Right hindlimb (tissue), 1 donor: Measurements from ENCODE around the gene ABR.
"Not testable (repeated sequence)": the region's sequence is repeated elsewhere in the genome, so short reads cannot be mapped to it uniquely, and the experiment has no call there.

ENCODE experiments used
- DNase-seq: peaks from one replicate; pipeline ENCODE4 v3.0.0-alpha.2; 2018

The ABR gene

GRCh38 chr17:1004769-1005295, 174.9 kb downstream of the ABR start:
- no peak for DNase-seq

DNA sequence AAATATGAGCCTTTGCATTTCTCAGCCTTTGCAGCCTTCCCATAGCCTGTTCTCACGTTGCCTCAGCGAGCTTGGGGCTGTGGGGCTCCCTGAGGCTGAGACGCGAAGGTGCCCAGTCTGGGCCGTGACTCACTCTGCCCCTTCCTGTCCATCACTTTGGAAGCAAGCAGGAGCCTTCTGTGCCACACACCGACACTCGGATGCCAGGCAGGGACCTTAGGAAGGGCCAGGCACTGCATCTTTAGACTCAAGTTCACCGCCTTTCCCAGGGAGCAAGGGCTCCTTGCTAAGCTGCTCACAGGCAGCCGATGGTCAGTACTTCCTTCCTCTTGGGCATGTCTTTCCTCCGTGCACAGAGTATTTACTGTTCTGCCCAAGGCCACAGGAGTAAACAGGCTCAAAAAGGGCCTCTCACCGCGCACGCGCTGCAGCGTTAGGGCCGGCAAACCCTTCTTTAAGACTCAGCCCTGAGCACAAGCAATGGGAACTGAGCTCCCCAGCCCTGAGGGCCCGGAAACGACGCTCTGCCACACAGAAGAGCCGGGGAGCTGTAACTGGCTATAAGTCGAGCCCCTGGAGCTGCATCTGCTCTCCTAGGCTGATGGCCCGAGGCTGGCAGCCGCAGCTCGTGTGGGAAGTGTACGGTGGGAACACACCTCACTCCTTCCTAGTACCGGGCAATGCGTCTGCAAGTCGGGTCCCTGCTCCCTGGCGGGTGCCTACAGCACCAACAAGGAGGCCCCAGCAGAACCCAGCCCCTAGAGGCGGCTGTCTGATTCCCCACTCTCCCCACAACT, 175.6 kb downstream of the ABR start:
- no peak for DNase-seq

GRCh38 chr17:1003633-1003971, 176.2 kb downstream of the ABR start:
- no peak for DNase-seq

- DNase-seq: peak; percentile 56
Measured at GRCh38 chr17:1002771-1003555, 176.8 kb downstream of the ABR start.

GRCh38 chr17:1002412-1002753, 177.4 kb downstream of the ABR start:
- DNase-seq: peak; percentile 20

DNA sequence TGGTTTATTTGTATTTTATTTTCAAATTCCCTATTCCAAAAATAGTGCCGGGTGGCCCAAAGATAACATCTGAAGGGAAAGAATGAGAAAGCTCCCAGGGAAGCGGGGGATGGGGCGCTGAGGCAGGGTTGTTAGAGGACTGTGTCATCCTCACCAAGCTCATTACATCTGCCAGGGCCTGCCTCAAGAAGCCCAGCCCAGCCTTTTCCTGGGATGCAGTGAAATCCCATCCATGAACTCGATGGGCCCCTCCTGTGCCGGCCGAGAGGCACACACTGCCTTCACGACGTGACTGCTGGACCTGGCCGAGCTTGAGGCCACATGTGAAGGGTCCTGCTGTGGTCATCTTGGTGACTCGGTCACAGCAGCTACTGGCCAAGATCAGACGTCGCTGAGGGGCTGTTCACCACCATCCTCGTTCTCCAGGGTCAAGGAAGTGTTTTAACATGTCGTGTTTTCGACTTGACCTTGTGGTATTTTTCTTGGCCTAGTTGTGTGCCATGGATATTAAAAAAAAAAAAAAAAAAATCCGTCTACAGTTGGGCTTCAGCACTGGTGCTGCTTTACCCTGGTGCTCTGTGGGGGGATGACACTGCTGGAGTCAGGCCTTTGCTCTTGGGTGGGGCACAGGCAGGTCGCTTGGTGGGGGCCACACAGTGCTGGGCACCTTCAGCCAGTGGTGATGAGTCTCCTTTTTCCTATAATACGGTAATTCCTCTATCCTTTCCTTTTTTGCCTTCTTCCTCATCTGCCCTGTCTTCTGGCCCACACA, 178.0 kb downstream of the ABR start:
- DNase-seq: peak; percentile 25

GRCh38 chr17:1000597-1001461, 179.0 kb downstream of the ABR start:
- peak; percentile 72 for DNase-seq

- DNase-seq: no peak
Measured at GRCh38 chr17:998111-998510, 181.7 kb downstream of the ABR start.

DNA sequence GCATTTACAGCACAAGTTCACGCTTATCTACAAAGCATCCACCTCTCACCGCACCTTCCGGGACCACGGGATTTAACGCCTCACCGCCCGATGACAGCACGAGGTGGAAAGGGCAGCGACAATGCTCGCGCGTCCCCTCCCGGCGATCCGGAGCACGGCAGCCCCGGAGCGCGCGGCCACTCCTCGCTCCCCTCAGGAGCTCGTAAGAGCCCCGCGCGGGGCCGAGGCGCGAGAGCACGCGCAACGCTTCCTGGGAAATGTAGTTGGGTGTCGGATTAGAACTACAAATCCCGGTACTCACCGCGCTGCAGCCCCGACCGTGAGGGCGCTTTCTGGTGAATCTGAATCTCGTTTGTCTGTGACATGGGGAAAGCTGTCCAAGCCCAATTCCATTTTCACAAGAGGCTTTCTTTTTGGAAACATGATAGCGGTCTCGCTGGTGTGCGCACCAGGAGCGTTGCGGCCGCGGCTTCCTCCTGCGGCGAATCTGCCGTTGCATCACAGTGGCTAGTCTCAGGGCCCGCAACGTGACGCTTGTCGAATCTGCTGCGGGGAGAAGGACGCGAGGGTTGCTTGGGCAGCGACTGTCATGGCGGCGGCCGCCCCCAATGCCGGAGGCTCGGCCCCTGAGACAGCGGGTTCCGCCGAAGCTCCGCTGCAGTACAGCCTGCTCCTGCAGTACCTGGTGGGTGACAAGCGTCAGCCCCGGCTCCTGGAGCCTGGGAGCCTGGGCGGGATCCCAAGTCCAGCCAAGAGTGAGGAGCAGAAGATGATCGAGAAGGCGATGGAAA, 183.0 kb downstream of the ABR start, which contains the start of gene TIMM22:
TSS of gene TIMM22 (plus strand) at position 576 of the 791 bp plus-strand sequence. CDS start at position 590, 14 bp downstream.
- peak; percentile 96 for DNase-seq

DNA sequence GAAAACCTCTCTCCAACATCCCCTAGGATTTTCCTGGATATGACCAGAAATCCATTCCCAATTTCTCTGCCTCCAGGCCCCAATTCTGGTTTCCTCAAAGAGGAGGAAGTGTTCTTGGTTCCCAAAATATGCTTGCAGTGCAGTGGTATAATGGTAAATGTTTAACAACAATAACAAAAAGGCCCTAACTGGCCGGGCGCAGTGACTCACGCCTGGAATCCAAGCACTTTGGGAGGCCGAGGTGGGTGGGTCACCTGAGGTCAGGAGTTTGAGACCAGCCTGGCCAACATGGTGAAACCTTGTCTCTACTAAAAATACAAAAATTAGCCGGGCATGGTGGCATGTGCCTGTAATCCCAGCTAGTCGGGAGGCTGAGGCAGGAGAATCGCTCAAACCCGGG, 184.5 kb downstream of the ABR start:
- DNase-seq: not testable (repeated sequence)

GRCh38 chr17:992933-993332, 186.8 kb downstream of the ABR start:
- DNase-seq: no peak

DNA sequence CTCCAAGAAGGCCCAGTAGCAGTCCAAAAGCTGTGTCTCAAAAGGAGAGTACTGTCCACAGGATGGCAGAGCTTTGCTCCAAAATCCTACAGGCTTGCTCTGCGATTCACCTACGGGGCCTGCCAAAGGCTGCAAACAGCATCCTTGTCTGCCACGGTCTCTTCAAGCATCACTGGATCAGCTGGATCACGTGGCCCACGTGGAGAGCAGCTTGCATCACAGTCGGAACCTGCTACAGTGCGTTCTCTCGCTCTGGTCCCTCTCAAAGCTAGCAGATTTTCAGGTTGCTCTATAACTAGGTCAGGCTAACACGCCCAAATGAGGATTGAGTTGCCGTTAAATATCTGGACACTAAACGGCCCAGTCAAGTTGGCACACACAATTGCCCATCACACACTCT, 191.2 kb downstream of the ABR start:
- no peak for DNase-seq

- no peak for DNase-seq
Measured at GRCh38 chr17:987931-988330, 191.8 kb downstream of the ABR start.

- DNase-seq: no peak
Measured at GRCh38 chr17:986322-986929, 193.4 kb downstream of the ABR start.

- peak; percentile 72 for DNase-seq
Measured at GRCh38 chr17:983921-984320, 195.9 kb downstream of the ABR start.

- no peak for DNase-seq
Measured at GRCh38 chr17:981292-981658, 198.5 kb downstream of the ABR start.

DNA sequence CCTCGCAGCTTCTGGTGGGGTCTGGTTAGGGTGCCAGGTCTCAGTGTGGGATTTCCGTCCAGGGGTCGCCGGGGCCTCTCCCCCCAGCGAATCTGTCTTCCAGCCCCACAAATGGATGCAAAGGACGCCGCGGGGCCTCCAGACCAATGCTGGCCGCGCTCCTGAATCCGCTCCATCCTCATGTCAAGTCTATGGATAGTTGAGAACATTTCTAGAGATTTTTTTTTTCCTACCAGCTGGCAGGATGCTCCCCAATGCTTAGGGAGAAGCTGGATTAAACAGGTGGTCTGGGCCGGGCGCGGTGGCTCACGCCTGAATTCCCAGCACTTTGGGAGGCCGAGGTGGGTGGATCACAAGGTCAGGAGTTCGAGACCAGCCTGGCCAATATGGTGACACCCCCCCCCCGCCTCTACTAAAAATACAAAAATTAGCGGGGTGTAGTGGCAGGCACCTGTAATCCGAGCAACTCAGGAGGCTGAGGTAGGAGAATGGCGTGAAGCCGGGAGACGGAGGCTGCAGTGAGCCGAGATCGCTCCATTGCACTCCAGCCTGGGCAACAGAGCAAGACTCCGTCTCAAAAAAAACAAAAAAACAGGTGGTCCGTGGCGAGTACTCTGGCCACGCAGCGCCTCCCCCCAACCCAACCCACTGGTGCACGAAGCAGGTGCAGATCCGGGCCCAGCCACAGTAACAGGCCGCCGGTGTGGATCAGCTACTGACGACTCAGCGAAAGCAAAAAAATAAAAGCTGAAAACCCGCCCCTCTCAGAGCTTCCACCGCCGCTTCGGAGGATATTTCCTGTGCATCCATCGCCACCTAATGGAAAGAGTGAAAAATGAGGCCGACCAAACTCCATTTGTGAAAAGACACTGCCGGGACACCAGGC, 199.1 kb downstream of the ABR start:
- DNase-seq: peak; percentile 88

DNA sequence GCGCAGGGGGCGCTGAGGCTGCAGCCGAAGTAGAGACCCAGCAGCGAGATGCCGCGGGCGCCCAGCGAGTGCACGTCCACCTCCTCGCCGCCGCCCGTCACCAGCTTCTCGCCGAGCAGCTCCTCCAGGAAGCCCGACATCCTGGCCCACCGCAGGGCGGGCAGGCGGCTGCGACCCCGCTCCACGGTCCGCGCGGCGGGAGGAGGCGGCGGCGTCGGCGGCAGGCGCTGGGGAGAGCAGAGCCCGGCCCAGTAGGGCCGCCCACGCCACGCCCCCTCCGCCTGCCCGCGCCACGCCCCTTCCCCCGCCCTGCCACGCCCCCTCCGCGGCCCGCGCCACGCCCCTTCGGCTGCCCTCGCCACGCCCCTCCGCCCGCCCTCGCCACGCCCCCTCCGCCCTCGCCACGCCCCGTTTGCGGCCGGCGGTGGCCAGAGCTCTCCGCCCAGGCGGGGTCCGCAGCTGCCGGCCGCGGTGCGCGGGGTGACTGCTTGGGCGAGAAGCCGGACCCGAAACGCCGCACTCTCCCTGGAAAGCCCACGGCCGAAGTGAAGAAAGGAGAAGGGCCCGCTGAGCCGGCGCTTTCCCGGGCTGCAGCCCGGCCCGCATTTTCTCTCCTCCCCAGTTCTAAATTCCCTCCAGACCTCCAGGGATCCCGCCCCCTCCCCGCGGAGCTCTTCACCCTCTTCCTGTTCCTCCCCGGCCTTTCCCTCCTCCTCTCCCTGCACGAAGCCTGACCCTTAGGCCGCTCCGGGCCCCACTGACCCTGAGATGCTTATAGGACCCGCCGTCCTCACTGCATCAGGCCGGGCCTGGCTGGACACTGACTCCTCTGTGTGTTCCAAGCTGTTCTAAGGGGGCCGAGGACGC, 200.0 kb downstream of the ABR start, which contains the start of gene NXN:
TSS of gene NXN (minus strand) at position 238 of the 867 bp plus-strand sequence.
- peak; percentile 94 for DNase-seq

DNA sequence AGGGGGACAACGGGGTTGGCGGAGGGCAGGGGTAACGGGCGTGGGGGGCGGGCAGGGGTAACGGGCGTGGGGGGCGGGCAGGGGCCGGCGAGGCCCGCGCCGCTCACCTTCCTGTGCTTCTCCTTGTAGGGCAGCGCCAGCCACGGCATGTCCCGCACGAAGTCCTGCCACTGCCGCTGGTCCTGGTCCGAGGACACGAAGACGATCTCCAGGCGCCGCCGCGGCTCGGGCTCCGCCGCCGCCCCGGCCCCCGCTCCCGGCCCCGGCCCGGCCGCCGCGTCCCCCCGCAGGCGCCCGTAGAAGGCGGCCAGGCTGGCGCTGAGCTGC, 200.6 kb downstream of the ABR start:
- DNase-seq: no peak
